Measurements from ENCODE around the gene OBP2B.
"Not testable (repeated sequence)": the region's sequence is repeated elsewhere in the genome, so short reads cannot be mapped to it uniquely, and the experiment has no call there.

The OBP2B gene

GRCh38 chr9:133221177-133221809 is 12.2 kb upstream of the OBP2B start:
- DNase-seq: no peak

- not testable (repeated sequence) for DNase-seq
These were observed 9.3 kb upstream of the OBP2B start for GRCh38 chr9:133218049-133218975.

- DNase-seq: not testable (repeated sequence)
These were observed 8.4 kb upstream of the OBP2B start for GRCh38 chr9:133217333-133217988.

GRCh38 chr9:133214276-133214675 is 5.2 kb upstream of the OBP2B start:
- DNase-seq: not testable (repeated sequence)

GRCh38 chr9:133210609-133211008 is 1.6 kb upstream of the OBP2B start:
- no peak for DNase-seq

GRCh38 chr9:133210202-133210532 is 1.1 kb upstream of the OBP2B start:
- no peak for DNase-seq

- not testable (repeated sequence) for DNase-seq
These were observed 514 bp upstream of the OBP2B start for GRCh38 chr9:133209327-133210201.

GRCh38 chr9:133208171-133208879 is 725 bp downstream of the OBP2B start:
- not testable (repeated sequence) for DNase-seq

GRCh38 chr9:133207540-133208170 is 1.4 kb downstream of the OBP2B start:
- no peak for DNase-seq

GRCh38 chr9:133207021-133207531 is 2.0 kb downstream of the OBP2B start:
- no peak for DNase-seq

GRCh38 chr9:133205996-133206931 is 2.8 kb downstream of the OBP2B start:
- no peak for DNase-seq

- DNase-seq: not testable (repeated sequence)
These were observed 3.6 kb downstream of the OBP2B start for GRCh38 chr9:133205481-133205887.

GRCh38 chr9:133204993-133205336 is 4.1 kb downstream of the OBP2B start:
- DNase-seq: no peak

GRCh38 chr9:133204335-133204992 is 4.6 kb downstream of the OBP2B start:
- no peak for DNase-seq

GRCh38 chr9:133203506-133204075 is 5.5 kb downstream of the OBP2B start:
- no peak for DNase-seq

GRCh38 chr9:133202688-133203453 is 6.2 kb downstream of the OBP2B start:
- DNase-seq: no peak

GRCh38 chr9:133202145-133202513 is 6.9 kb downstream of the OBP2B start:
- DNase-seq: no peak

- no peak for DNase-seq
These were observed 7.5 kb downstream of the OBP2B start for GRCh38 chr9:133201424-133202144.
